ENCODE measurements around the gene TEX55.

- TF ChIP-seq PATZ1 (tag by site-specific recombination; IDR thresholded peaks at IDR 0.05) (no peak), SETDB1 (IDR thresholded peaks at IDR 0.05; ENCODE audit: insufficient read length, low read length) (no peak), ZNF501 (tag by site-specific recombination; IDR thresholded peaks at IDR 0.05) (no peak), TCF7L2 (IDR thresholded peaks at IDR 0.05; ENCODE audit: borderline replicate concordance, low read depth, low read length) (no peak)
Measured at GRCh38 chr3:119184796-119185570, 39.0 kb downstream of the TEX55 start.
